Measurements from ENCODE around the gene LMTK3.

DNA sequence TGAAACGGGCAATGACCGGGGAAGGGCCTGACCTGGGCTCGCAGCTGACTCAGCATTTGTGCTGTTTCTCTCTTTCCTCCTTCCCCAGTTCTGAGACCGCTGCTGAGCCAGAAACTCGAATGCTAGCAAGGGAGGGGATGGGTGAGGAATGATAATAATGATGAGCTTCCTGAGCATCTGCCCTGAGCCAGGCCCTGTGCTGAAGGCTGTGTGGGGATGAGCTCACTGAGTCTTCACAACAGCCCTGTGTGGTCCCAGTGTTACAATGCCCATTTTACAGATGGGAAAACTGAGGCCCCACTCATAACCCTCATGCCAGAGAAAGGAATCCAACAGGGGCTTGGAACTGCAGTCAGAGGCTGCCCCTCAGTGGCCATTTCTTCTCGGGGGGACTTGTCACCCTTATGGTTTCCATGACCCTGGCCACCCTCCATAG lies 48.5 kb upstream of the LMTK3 start:
- TF ChIP-seq, protein P1, sequence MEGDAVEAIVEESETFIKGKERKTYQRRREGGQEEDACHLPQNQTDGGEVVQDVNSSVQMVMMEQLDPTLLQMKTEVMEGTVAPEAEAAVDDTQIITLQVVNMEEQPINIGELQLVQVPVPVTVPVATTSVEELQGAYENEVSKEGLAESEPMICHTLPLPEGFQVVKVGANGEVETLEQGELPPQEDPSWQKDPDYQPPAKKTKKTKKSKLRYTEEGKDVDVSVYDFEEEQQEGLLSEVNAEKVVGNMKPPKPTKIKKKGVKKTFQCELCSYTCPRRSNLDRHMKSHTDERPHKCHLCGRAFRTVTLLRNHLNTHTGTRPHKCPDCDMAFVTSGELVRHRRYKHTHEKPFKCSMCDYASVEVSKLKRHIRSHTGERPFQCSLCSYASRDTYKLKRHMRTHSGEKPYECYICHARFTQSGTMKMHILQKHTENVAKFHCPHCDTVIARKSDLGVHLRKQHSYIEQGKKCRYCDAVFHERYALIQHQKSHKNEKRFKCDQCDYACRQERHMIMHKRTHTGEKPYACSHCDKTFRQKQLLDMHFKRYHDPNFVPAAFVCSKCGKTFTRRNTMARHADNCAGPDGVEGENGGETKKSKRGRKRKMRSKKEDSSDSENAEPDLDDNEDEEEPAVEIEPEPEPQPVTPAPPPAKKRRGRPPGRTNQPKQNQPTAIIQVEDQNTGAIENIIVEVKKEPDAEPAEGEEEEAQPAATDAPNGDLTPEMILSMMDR (conservative IDR thresholded peaks at IDR 0.05 in 1 of 2, IDR thresholded peaks at IDR 0.05 in 1 of 2; ENCODE audit: extremely low read depth in 1 of 2, insufficient read depth in 1 of 2, low read depth in 1 of 2, low read length in 2 of 2) = peak in 1 of 2 donors; percentile 10
- no peak for TF ChIP-seq EZH2 (IDR thresholded peaks at IDR 0.05; ENCODE audit: borderline replicate concordance, low read length)

All from mammary epithelial cell (primary cell).